A673 (cell line): ENCODE data around the gene MORF4L2. TPM values are rescaled to one million over a fixed set of nuclear protein-coding genes. Genes with fewer than 3 reads are reported as not detected.
A peak's percentile ranks its signal among the peaks of the same experiment; 100 is the strongest.

Source experiments
- BruUV-seq: library from RNA; stranded (reverse); fragments of 400-500 nt; replicated peaks from 2 replicates; lab custom pipeline; 2021; lab: Mats Ljungman, UMichigan
- CTCF ChIA-PET: fragments of 300-600 bp; sonication (Branson Sonifier 250); formaldehyde crosslinking; loops from one replicate; lab custom pipeline; 2022; ENCODE audit warnings: antibody characterized with exemption; lab: Charles Lee
- POLR2A ChIA-PET: fragments of 300-600 bp; sonication (Branson Sonifier 250); formaldehyde crosslinking; loops from one replicate; lab custom pipeline; 2022; ENCODE audit warnings: antibody characterized with exemption; ENCODE audit not compliant: low non-redundant PET; lab: Charles Lee
- DNase-seq: peaks from one replicate; pipeline ENCODE4 v3.0.0-alpha.2; 2015; ENCODE audit warnings: low spot score
- H3K27ac ChIP-seq: fragments of 200-600 bp; sonication (generic); 2 replicates; pipeline ENCODE4 v1.5.1; 2016; ENCODE audit warnings: mixed run types, low read depth, mild to moderate bottlenecking, mixed read lengths, antibody characterized with exemption, low read length; ENCODE audit not compliant: poor library complexity, severe bottlenecking
- H3K27me3 ChIP-seq: fragments of 200-600 bp; sonication (generic); replicated peaks from 2 replicates; pipeline ENCODE4 v1.6.1; 2017; ENCODE audit warnings: mixed run types, low read depth, mild to moderate bottlenecking, mixed read lengths, antibody characterized with exemption, low read length; ENCODE audit not compliant: insufficient read depth, poor library complexity
- H3K36me3 ChIP-seq: fragments of 200-600 bp; sonication (generic); 2 replicates; pipeline ENCODE4 v1.6.1; 2016; ENCODE audit warnings: mixed run types, mild to moderate bottlenecking, mixed read lengths, antibody characterized with exemption, low read length; ENCODE audit not compliant: insufficient read depth, poor library complexity, severe bottlenecking
- H3K4me1 ChIP-seq: fragments of 200-600 bp; sonication (generic); 2 replicates; pipeline ENCODE4 v1.6.1; 2017; ENCODE audit warnings: mixed run types, mild to moderate bottlenecking, mixed read lengths, antibody characterized with exemption, low read length; ENCODE audit not compliant: insufficient read depth, poor library complexity, severe bottlenecking
- H3K4me3 ChIP-seq: fragments of 200-600 bp; sonication (generic); 2 replicates; pipeline ENCODE4 v1.5.1; 2016; ENCODE audit warnings: low read depth, mixed run types, mild to moderate bottlenecking, mixed read lengths, low read length; ENCODE audit not compliant: poor library complexity, severe bottlenecking
- H3K9me3 ChIP-seq: fragments of 200-600 bp; sonication (generic); 2 replicates; pipeline ENCODE4 v1.6.1; 2016; ENCODE audit warnings: mixed run types, low read depth, mild to moderate bottlenecking, mixed read lengths, antibody characterized with exemption, low read length; ENCODE audit not compliant: poor library complexity, severe bottlenecking
- CTCF ChIP-seq: fragments of 300-800, 200-600 bp; sonication (generic); conservative IDR thresholded peaks from 2 replicates; pipeline ENCODE4 v1.5.1; 2017; ENCODE audit warnings: low read depth, mild to moderate bottlenecking, antibody characterized with exemption, low read length, moderate library complexity, mixed read lengths
- EZH2 ChIP-seq: fragments of 200-600 bp; sonication (generic); IDR thresholded peaks from 2 replicates; pipeline ENCODE4 v1.6.1; 2017; ENCODE audit warnings: borderline replicate concordance, low read depth, mild to moderate bottlenecking, mixed read lengths, antibody characterized with exemption, low read length; ENCODE audit not compliant: poor library complexity, severe bottlenecking
- intact Hi-C: fragments of 100-400 bp; cut with micrococcal nuclease; formaldehyde crosslinking; loops from one replicate; pipeline ENCODE4 v1.10.0; 2022; ENCODE audit not compliant: unreplicated experiment
- total RNA-seq: library from RNA; stranded (reverse); gene quantifications from 2 replicates; pipeline ENCODE4 v1.2.3, GENCODE V29; 2021

Gene MORF4L2
- total RNA-seq, 1 experiment from 2014 or later = 473 TPM

DNA sequence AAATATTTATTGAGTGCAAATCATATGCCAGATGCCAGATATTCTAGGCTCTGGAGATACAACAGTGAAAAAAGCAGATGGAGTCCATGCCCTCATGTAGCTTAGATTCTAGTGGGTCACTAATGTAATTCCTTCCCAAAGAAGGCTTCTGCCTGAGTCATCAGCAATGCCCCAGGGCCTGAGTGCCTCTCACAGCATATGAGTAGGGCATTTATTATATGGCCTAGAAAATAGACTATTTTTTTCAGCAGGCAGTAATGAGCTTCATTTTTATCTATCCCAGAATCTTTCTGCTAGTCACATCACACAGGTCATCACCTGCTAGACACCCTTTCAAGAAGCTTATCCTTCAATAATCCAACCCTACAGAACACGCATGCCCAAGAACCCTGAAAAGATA lies 46.5 kb upstream of the MORF4L2 start:
- H3K4me1 ChIP-seq = no peaks in the 10 kb centered on the region
- no peaks in the 10 kb centered on the region for H3K36me3 ChIP-seq
- DNase-seq = no peak
- no peak overlapping the region for H3K4me3 ChIP-seq
- H3K27me3 ChIP-seq = peaks cover 5% of the 10 kb centered on the region
- intact Hi-C loops = no loop called here
- no TSS peak for BruUV-seq
- ChIA-PET CTCF (no interaction called here), POLR2A (no interaction called here)
- TF ChIP-seq CTCF (no peak), EZH2 (no peak)
- no peaks in the 10 kb centered on the region for H3K9me3 ChIP-seq
- H3K27ac ChIP-seq = no peak overlapping the region

- TF ChIP-seq EZH2 (no peak), CTCF (no peak)
- Histone ChIP-seq H3K4me3 (no peak overlapping the region), H3K4me1 (no peaks in the 10 kb centered on the region), H3K27me3 (peaks cover 5% of the 10 kb centered on the region), H3K36me3 (no peaks in the 10 kb centered on the region), H3K27ac (no peak overlapping the region), H3K9me3 (no peaks in the 10 kb centered on the region)
- peak; percentile 15 for DNase-seq
- BruUV-seq = no TSS peak
- ChIA-PET CTCF (no interaction called here), POLR2A (no interaction called here)
- intact Hi-C loops = no loop called here
These were observed 44.4 kb upstream of the MORF4L2 start for GRCh38 chrX:103730796-103731493.

DNA sequence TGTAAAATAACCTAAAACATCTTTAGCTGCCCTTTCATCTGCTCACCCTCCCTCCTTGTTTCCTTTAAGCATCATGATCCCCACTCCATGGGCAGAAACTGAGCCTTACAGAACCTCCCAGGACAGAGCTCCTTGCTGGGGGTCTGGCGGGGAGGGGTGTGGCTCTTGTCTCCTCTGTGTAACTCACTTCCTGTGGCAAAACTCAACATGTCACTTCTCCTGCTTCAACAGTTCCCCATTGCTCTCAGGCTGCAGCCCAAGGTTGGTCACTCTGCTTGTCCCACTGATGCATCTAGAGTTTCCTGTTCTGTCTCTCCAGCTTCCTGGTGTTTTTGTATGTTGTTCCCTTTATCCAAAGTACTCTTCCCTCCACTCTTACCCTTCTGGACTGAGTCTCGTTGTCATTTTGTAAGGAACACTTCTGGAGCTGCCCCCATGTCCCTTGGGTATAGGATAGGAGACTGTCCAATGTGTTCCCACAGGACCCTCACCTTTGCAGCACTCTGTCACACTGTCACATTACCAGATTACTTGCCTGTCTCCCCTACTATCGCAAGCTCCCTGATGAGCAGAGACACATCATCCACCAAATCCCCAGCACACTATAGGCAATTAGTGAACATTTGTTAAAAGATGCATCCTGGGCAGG lies 43.8 kb upstream of the MORF4L2 start:
- no TSS peak for BruUV-seq
- no peak for DNase-seq
- H3K27ac ChIP-seq = no peak overlapping the region

More for the DNA sequence above, 43.8 kb upstream of the MORF4L2 start:
- intact Hi-C loops = no loop called here
- H3K4me1 ChIP-seq = no peaks in the 10 kb centered on the region
- H3K36me3 ChIP-seq = no peaks in the 10 kb centered on the region
- peaks cover 5% of the 10 kb centered on the region for H3K27me3 ChIP-seq
- CTCF ChIA-PET = no interaction called here
- H3K4me3 ChIP-seq = no peak overlapping the region
- POLR2A ChIA-PET = no interaction called here
- H3K9me3 ChIP-seq = no peaks in the 10 kb centered on the region
- no peak for TF ChIP-seq CTCF
- no peak for TF ChIP-seq EZH2
